OCI-LY1 (cell line): ENCODE results near the gene APLP2.
A peak's percentile ranks its signal among the peaks of the same experiment; 100 is the strongest.

ENCODE experiments used
- H2AFZ ChIP-seq: fragments of 200-600 bp; sonication (generic), shearing (Covaris generic); 2 replicates; pipeline ENCODE4 v1.6.0; 2014; ENCODE audit warnings: antibody characterized with exemption, mild to moderate bottlenecking, low read length
- H3F3A ChIP-seq: fragments of 200-600 bp; sonication (generic), shearing (Covaris generic); 2 replicates; pipeline ENCODE4 v1.6.0; 2014; ENCODE audit warnings: mild to moderate bottlenecking, antibody characterized with exemption, low read length, moderate library complexity; ENCODE audit not compliant: insufficient read depth
- H3K27ac ChIP-seq: fragments of 200-600 bp; sonication (generic); 2 replicates; pipeline ENCODE4 v1.5.1; 2014; ENCODE audit warnings: low read length, mixed run types, mild to moderate bottlenecking, low read depth; ENCODE audit not compliant: poor library complexity, severe bottlenecking
- H3K27me3 ChIP-seq: fragments of 200-600 bp; sonication (generic); 2 replicates; pipeline ENCODE4 v1.6.0; 2014; ENCODE audit warnings: antibody characterized with exemption, mild to moderate bottlenecking, low read length, moderate library complexity; ENCODE audit not compliant: insufficient read depth
- H3K36me3 ChIP-seq: fragments of 200-600 bp; sonication (generic); 2 replicates; pipeline ENCODE4 v1.6.1; 2014; ENCODE audit warnings: mild to moderate bottlenecking, antibody characterized with exemption, low read length, moderate library complexity, mixed read lengths; ENCODE audit not compliant: insufficient read depth
- H3K4me1 ChIP-seq: fragments of 200-600 bp; sonication (generic); 2 replicates; pipeline ENCODE4 v1.5.1; 2014; ENCODE audit warnings: mild to moderate bottlenecking, low read length, moderate library complexity; ENCODE audit not compliant: insufficient read depth, severe bottlenecking
- H3K4me2 ChIP-seq: fragments of 200-600 bp; sonication (generic), shearing (Covaris generic); 2 replicates; pipeline ENCODE4 v1.6.1; 2014; ENCODE audit warnings: low read length
- H3K4me3 ChIP-seq: fragments of 200-600 bp; sonication (generic); 2 replicates; pipeline ENCODE4 v1.5.1; 2014; ENCODE audit warnings: low read length, low read depth, mild to moderate bottlenecking, mixed read lengths; ENCODE audit not compliant: poor library complexity, severe bottlenecking
- H3K79me2 ChIP-seq: fragments of 200-600 bp; shearing (Covaris generic); 2 replicates; pipeline ENCODE4 v1.6.1; 2016; ENCODE audit warnings: mixed run types, low read length, mixed read lengths; ENCODE audit not compliant: insufficient read depth
- H3K9ac ChIP-seq: fragments of 200-600 bp; sonication (generic), shearing (Covaris generic); 2 replicates; pipeline ENCODE4 v1.6.1; 2014; ENCODE audit warnings: mild to moderate bottlenecking, low read length, mixed read lengths
- H3K9me2 ChIP-seq: fragments of 200-600 bp; sonication (generic), shearing (Covaris generic); 2 replicates; pipeline ENCODE4 v1.6.1; 2014; ENCODE audit warnings: low read depth, mild to moderate bottlenecking, low read length, mixed read lengths
- H3K9me3 ChIP-seq: fragments of 200-600 bp; shearing (Covaris generic); 2 replicates; pipeline ENCODE4 v1.6.1; 2014; ENCODE audit warnings: low read length, mixed read lengths
- H4K20me1 ChIP-seq: fragments of 200-600 bp; sonication (generic), shearing (Covaris generic); 2 replicates; pipeline ENCODE4 v1.6.0; 2016; ENCODE audit warnings: mild to moderate bottlenecking, low read length; ENCODE audit not compliant: insufficient read depth
- EZH2 ChIP-seq: fragments of 200-600 bp; sonication (generic), shearing (Covaris generic); IDR thresholded peaks from 2 replicates; pipeline ENCODE4 v1.8.0; 2017; ENCODE audit warnings: borderline replicate concordance, mixed run types, mild to moderate bottlenecking, antibody characterized with exemption, low read length, moderate library complexity, mixed read lengths
- TF ChIP-seq, protein P1 (sequence below): fragments of 200-600 bp; sonication (generic), shearing (Covaris generic); IDR thresholded peaks from 2 replicates; pipeline ENCODE4 v1.5.1; 2017; ENCODE audit warnings: mild to moderate bottlenecking, antibody characterized with exemption, low read length, moderate library complexity, mixed read lengths

Gene APLP2

DNA sequence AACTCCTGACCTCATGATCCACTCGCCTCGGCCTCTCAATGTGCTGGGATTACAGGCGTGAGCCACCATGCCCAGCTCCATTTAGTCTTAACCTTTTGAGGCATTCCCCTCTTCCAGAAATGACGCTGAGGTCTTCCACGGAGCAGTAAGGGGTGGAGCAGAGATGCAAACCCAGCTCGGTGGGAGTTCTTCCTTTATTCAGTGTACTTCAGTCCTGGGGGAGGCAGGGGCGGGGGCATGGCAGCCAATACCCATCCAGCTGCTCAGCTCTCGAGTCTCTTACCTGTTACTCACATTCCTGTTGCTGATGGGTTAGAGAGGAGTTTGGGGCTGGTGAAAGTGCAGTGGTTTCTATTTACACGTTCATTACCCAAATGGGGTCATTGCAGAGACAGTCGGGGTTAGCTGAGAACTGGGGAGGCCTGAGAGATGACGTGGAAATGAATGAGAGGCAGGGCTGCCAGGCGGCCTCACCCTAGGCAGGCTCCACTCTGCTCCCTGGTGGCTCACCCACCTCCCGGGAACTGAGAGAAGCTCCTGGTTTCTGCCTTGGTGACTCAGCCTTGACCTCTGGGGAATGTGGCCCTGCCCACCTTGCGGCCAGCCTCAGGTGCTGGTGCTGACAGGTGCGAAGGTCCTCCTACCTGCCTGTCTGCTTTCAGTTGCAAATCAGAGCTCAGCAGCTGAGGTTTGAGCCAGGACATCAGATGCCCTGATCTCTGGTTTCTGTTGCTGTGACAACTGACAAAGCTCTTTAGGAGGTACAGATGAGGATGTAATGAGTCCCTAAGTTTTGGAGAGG, 76.5 kb downstream of the APLP2 start:
- no peaks in the 10 kb centered on the region for H3K9me3 ChIP-seq
- no peaks in the 10 kb centered on the region for H4K20me1 ChIP-seq
- no peaks in the 10 kb centered on the region for H3K9me2 ChIP-seq
- no peak overlapping the region for H2AFZ ChIP-seq
- peaks cover 55% of the 10 kb centered on the region for H3K36me3 ChIP-seq
- no peaks in the 10 kb centered on the region for H3K27me3 ChIP-seq
- H3F3A ChIP-seq = peaks cover 4% of the 10 kb centered on the region; the same call in 1 of the 2 replicates
- peaks cover 39% of the 10 kb centered on the region for H3K4me1 ChIP-seq
- peak overlapping the region; percentile 28; the same call in 1 of the 2 replicates for H3K4me2 ChIP-seq
- H3K27ac ChIP-seq = peak overlapping the region; percentile 79
- no peak for TF ChIP-seq EZH2
- TF ChIP-seq, protein P1, sequence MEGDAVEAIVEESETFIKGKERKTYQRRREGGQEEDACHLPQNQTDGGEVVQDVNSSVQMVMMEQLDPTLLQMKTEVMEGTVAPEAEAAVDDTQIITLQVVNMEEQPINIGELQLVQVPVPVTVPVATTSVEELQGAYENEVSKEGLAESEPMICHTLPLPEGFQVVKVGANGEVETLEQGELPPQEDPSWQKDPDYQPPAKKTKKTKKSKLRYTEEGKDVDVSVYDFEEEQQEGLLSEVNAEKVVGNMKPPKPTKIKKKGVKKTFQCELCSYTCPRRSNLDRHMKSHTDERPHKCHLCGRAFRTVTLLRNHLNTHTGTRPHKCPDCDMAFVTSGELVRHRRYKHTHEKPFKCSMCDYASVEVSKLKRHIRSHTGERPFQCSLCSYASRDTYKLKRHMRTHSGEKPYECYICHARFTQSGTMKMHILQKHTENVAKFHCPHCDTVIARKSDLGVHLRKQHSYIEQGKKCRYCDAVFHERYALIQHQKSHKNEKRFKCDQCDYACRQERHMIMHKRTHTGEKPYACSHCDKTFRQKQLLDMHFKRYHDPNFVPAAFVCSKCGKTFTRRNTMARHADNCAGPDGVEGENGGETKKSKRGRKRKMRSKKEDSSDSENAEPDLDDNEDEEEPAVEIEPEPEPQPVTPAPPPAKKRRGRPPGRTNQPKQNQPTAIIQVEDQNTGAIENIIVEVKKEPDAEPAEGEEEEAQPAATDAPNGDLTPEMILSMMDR = peak; percentile 30
- no peaks in the 10 kb centered on the region for H3K79me2 ChIP-seq
- H3K9ac ChIP-seq = no peak overlapping the region; the same call in 1 of the 2 replicates
- no peak overlapping the region for H3K4me3 ChIP-seq

DNA sequence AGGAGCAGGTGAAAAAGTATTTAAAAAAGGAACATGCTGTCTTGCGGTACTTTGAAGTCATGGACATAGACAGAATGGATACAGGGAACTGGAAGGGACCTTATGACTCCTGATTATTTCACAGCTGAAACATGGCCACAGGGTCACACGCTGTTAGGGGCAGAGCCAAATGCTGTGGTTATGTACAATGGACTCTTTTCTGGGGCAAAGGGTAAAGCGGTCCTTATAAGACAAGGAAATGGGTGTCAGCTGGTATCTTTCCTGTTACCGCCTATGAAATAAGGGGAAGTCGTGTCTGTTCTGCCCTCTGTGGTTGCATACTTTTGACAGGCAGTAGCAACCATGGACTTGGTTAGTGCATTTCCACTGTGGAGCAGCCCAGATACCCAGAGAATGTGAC, 77.1 kb downstream of the APLP2 start:
- Histone ChIP-seq H3K4me2 (peak overlapping the region; percentile 28; the same call in 1 of the 2 replicates), H3K27ac (peak overlapping the region; percentile 79)
- no peak for TF ChIP-seq EZH2
- TF ChIP-seq, protein P1 = no peak

DNA sequence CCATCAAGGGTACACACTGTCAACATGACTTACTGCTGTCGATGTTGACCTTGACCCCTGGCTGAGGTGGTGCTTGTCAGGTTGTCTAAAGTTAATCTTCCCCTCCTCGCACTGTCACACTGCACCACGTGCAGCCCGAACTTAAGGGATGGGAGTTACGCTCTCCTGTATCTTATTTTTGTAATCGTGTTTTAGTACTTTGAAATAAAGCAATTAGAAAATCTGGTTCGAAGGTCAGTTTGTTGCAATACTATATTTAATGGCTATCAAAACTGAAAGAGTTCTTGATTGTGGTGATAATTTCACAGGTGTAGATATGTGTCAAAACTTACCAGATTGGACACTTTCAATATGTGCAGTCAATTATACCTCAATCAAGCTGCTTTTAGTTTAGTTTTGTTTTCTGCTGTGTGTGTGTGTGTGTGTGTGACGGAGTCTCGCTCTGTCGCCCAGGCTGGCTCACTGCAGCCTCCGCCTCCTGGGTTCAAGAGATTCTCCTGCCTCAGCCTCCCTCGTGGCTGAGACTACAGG, 79.2 kb downstream of the APLP2 start:
- no peak overlapping the region for H3K4me2 ChIP-seq
- no peaks in the 10 kb centered on the region for H4K20me1 ChIP-seq
- H3K4me3 ChIP-seq = no peak overlapping the region
- peaks cover 62% of the 10 kb centered on the region for H3K4me1 ChIP-seq
- no peaks in the 10 kb centered on the region for H3K9me2 ChIP-seq
- no peak overlapping the region for H2AFZ ChIP-seq
- no peaks in the 10 kb centered on the region for H3K79me2 ChIP-seq
- TF ChIP-seq, protein P1 = no peak
- TF ChIP-seq EZH2 = no peak
- H3K36me3 ChIP-seq = peaks cover 28% of the 10 kb centered on the region; the same call in 1 of the 2 replicates
- peak overlapping the region; percentile 28 for H3K27ac ChIP-seq
- no peaks in the 10 kb centered on the region for H3K9me3 ChIP-seq
- H3K27me3 ChIP-seq = no peaks in the 10 kb centered on the region
- H3F3A ChIP-seq = peaks cover under 1% of the 10 kb centered on the region; the same call in 1 of the 2 replicates
- no peak overlapping the region for H3K9ac ChIP-seq

More for the DNA sequence above, 77.1 kb downstream of the APLP2 start:
- H3K9me2 ChIP-seq = no peaks in the 10 kb centered on the region
- peaks cover 45% of the 10 kb centered on the region for H3K4me1 ChIP-seq
- no peaks in the 10 kb centered on the region for H3K79me2 ChIP-seq
- no peak overlapping the region for H3K4me3 ChIP-seq
- H4K20me1 ChIP-seq = no peaks in the 10 kb centered on the region
- no peaks in the 10 kb centered on the region for H3K27me3 ChIP-seq
- H3K36me3 ChIP-seq = peaks cover 49% of the 10 kb centered on the region
- H2AFZ ChIP-seq = no peak overlapping the region
- H3F3A ChIP-seq = peaks cover 4% of the 10 kb centered on the region; the same call in 1 of the 2 replicates
- H3K9me3 ChIP-seq = no peaks in the 10 kb centered on the region
- H3K9ac ChIP-seq = no peak overlapping the region; the same call in 1 of the 2 replicates
